NCI-H1930 (cell line): Measurements from ENCODE around the gene PHGDH.

Source experiments
- DNase-seq, 2 experiments: peaks; one replicate each; lab custom pipeline; 2025; lab: John Stamatoyannopoulos, UW

Gene PHGDH

GRCh38 chr1:119791377-119791776 is 79.6 kb downstream of the PHGDH start:
- no peak for DNase-seq
